NCI-H2081 (cell line): ENCODE measurements around the gene FSIP1.
A peak's percentile ranks its signal among the peaks of the same experiment; 100 is the strongest.

Source experiments
- DNase-seq, 2 experiments: peaks; one replicate each; lab custom pipeline; 2025; lab: John Stamatoyannopoulos, UW

The FSIP1 gene

DNA sequence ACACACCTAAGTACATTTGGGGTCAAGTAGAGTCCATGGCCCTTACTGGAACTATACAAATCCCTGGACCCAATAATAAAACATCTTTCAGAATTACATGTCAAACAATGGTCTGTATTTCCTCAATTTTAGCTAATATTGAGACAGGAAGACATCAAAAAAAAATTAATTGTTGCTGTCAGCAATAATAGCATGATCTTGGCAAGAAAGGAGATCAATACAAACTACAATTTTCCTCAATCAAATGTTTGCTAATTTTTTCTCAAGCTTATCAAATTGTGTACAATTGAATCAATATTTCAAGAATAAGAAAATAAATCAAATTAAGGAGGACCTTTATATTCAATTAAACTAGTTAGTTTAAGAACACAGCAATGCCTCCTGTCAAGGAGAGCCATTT lies 62.6 kb downstream of the FSIP1 start:
- no peak for DNase-seq

DNA sequence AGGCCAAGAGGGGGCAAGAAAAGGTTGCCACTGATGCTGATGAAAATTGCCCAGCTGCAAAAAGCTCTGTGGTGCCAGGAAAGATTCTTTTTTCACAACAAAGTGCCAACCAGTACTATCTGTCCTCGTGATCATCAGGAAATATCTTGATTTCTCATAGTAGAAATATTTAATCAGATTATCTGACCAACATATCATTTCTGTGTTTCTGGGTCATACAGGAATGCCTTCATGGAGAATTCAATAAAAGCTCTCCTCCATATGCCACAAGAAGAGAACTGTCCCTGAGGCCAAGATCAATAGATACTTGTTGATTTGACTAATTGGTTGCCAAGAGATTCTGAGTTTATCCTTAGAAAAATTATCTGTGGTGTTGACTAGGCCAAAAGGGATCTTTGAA lies 63.5 kb downstream of the FSIP1 start:
- no peak for DNase-seq

DNA sequence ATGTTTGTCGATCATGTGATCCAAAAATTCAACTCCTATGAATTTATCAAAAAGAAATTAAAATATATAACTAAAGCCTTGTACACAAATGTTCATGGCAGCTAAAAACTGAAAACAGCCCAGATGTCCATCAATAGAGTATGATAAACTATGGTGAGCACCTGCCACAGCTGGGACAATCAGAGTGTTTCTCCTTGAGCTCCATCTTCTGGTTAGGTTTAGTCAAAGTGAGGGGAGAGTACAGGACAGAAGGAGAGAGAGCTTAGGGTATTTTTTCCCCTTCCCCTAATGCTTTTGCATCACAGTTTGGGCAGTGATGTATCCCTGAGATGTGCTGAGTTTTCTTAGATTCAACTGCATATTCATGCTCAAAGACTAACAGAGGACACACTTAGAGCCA lies 65.5 kb downstream of the FSIP1 start:
- DNase-seq = no peak

DNA sequence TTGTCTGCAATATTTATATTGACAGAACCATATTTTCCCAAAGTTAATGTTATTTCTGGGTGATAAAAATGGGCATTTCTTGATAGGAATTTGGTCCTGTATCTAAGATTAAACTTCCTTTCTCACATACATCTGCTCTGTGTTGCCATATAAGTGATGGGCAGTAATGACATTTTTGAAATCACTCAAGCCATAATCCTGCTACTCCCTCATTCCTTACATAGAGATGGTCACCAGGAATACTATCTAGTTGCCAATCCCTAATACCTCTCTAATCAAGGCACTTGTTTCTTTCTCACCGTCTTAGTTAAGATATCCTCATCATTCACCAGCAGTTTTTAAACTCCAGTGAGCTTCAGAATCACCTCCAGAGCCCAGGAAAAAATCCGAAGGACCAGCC lies 68.4 kb downstream of the FSIP1 start:
- DNase-seq = no peak

DNA sequence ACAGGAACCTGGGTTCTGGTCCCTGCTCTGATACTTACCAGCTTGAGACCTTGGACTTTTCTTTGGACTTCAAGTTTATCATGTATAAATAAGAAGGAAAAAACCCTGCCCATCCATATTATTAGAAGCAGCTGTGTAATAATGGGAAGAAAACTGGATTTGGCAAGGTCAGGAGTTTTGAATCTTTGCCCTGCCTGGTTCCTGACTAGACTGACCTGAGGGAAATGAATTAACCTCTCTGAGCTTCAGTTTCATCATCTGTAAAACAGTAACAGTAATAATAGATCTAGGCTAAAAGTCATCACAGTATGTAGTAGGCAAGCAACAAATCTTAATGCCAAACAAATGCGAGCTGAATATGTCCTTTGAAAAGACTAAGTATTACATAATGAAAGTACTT lies 68.8 kb downstream of the FSIP1 start:
- no peak for DNase-seq

DNA sequence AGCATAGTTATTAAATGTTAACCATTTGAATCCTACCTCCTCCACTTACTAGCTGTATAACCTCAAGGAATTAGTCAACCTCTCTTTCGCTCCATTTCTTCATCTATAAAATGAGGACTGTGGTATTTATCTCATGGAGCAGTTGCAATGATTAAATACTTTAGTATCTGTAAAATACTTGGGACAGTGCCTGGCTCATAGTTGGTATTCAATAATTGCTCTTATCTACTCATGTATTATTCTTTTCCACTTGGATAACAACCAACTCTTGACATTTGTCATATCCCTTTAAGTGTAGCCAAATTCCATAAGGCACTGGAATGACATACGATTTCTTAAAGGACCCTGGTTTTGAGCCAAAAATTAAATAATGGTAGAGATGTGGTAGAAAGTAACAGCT lies 72.0 kb downstream of the FSIP1 start:
- no peak for DNase-seq

DNA sequence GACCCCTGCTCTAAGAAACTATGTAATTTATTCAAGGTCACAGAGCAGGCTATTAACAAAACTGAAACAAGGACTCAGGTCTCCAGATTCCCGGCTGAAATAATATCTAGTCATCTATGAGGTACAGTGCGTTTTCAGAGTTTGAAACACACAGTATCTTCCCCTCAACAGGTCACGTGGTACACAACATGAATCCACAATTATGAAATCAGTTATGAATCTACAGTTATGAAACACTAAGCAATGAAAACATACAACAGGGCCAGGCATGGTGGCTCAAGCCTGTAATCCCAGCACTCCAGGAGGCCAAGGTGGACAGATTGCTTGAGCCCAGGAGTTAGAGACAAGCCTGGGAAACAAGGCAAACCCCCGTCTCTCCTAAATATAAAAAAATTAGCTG lies 72.7 kb downstream of the FSIP1 start:
- DNase-seq = no peak

DNA sequence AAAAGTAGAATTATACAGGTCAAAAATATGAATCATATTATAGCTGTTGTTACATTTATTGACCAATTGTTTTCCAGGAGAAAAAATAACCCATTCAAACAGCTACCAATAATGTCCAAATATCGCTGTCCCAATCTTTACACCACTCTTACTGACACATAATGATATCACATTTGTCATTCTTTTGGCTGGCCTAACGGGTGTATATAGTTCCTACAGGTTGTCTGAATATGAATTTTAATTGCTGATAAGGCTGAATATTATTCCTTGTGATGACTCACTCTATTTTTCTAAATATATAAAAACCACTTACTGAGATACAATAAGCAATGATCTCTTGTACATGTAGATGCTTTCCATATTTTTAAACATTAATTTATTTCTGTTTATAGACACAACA lies 76.4 kb downstream of the FSIP1 start:
- no peak for DNase-seq

DNA sequence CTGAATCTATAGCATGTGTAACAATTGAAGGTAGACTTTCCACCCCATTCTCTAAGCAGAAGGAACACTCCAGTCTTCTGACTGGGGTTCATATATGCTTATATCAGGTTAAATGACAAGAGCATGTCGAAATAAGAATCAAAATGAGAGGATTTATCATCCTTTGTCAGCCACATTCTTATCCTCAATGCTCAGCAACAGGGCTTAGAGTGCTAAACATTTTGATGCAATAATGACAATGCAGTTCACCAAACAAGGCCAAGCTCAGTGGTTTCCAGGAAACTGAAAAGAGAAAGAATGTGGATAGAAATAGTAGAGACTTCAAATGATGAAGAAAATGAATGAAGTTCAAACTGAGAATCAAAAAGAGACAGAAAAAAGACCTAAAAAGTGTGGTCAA lies 78.0 kb downstream of the FSIP1 start:
- DNase-seq = no peak

DNA sequence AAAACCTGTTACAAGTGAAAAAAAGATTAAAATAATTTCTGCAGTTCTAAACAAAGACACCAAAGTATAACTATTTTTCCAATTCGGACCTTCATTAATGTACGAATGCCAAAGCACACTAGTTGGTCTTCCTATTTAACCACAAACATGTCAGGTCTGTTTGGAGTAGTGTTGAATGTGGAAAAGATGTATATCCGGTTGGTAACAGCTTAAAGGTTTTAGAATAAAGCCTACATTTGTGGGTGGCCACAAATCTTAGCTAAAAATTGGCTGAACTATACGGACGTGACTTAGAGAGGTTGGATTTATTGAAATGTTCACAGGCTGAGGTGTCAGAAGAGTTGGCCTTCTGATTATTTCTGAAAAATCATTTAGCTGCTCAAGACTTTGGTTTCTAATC lies 78.4 kb downstream of the FSIP1 start:
- no peak for DNase-seq

DNA sequence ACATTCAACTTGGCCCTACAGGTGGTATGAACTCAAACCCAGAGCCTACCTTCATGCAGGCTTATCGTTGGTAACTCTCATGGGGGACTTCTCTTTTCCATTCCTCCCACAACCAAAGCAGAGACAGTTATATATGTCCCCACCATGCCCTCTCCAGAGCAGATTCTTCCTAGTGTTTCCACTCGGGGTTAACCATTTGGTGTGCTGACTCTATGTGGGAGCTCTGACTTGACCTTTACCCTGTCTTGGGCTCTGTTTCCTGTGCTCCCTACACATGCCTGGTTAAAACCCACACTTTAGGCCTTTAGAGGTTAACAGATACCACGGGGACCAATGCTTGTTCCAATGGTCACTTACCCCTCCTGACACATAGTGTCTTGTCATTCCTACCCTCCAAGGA lies 80.7 kb downstream of the FSIP1 start:
- DNase-seq = no peak

DNA sequence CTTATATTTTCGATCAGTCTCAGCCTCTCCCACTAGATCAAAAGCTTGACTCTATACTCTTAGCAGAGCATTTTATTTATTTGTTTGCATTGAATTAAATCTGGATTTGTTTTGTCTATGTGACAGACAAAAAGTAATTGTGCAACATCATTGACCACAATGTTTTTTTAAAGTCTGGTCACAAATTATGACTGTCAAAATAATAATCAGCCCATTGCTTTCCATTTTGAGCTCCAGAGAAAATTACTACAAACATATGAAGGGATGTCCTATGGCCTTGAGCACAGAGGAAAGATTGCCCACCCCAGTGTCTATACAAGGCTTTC lies 82.3 kb downstream of the FSIP1 start:
- no peak for DNase-seq

DNA sequence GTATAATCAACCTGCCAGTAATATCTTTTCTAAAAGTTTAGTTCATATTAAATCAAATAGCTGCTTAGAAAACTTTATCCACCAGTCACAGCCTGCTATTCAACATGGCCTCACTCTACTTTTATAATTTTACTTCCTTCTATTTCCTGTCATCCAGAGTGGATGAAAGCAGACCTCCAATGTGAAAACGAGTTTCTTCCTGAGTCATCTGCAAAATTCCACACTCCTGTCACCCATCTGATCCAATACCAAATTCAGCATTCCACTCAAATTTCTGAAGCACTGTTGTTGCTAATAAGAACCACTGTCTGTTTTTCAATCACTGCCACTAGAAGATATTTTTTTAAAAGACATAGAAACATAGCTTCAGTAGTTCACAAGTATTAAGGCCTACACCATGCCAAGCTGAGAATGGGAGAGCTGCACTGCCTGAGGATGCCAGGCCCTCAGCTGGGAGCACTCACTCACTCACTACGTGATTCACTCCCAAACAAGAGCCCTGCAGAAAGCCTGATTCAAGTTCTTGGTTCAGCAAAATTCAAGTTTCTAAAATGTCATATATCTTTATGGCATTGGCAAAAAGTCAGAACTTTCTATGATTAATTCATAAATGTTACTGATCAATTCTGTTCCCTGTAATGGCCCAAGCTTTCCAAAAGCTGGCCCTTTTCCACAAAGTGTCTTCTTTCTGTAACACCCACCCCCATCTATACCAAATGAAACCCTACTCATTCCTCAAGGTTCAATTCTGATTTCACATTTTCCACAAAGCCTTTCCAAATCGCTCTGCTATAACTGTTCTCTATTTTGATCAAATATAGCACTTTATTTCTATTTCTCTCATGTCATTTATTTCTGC lies 82.9 kb downstream of the FSIP1 start:
- DNase-seq = no peak

DNA sequence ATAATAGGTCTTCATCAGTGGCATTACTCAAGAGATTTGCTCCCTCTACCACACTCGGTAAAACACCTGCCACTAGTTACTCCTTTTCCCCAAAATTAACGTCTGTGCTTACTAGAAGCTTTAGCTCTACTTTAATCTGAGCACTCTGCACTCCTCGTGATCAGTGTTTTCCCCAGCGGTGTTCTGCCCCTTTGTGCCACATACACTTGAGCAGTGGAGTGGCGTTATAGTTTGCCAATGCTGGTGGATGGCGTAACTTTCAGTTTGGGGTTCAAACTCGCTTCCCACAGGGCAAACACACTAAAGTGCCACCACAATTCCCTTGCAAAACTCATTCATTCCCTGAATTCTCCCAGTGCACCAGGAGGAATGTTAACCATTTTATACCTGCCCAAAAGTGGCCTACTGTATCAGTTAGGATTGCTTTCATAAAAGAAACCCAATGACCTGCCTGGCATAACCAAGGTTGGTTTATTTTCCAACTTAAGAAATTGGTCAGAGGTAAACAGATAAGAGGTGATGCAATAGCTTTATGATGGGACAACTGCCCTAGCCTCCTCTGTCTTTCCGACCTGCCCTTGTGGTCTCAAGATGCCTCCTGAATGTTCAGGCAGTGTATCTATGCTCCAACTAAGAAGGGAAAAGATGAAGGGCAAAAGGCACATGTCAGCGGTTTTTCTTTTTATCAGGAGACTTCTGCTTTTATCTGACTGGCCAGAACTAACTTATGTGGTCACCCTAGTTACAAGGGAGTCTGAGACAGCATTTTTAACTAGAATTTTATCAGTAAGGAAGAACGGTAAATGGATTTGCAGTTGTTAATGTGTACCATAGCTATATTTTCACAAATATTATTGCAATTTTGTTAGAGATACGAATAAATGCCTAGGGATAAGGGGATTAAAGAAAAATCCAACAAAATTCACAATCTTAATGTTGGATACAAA lies 83.9 kb downstream of the FSIP1 start:
- DNase-seq = no peak

DNA sequence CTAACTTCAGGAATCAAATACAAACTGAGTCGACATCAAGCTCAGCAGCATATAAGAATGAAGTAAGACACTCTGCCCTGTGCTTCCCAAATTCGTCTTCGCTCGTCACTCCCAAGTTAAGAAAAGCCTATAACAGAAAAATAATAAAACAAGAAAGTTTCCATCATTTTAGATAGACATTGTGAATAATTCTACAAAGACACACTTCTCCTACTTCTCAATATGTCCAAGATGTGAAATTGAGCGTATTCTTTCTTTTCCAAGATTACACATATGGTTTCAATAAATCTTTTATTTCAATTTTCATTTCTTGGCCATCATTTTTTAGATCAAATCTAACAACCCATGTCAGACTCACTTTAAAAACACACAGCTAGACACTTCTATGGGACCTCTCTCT lies 85.1 kb downstream of the FSIP1 start:
- DNase-seq = no peak

DNA sequence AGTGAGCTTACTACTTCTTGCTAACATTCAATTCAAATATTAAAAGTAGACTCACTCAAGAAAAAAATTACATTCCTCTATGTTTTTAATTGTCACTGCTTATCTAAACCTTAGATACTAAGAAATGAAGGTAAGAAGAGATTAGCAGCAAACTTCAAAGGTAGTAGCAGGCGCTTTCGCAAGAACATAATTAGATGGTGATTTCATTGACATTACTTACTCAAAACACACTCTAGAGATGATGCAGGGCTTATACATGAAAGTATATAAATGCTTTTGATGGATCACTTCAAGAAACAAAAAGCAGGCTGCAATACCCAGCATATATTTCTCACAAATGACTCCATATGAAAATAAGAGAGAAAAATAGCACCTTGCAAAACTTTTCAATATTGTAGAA lies 86.8 kb downstream of the FSIP1 start:
- no peak for DNase-seq

DNA sequence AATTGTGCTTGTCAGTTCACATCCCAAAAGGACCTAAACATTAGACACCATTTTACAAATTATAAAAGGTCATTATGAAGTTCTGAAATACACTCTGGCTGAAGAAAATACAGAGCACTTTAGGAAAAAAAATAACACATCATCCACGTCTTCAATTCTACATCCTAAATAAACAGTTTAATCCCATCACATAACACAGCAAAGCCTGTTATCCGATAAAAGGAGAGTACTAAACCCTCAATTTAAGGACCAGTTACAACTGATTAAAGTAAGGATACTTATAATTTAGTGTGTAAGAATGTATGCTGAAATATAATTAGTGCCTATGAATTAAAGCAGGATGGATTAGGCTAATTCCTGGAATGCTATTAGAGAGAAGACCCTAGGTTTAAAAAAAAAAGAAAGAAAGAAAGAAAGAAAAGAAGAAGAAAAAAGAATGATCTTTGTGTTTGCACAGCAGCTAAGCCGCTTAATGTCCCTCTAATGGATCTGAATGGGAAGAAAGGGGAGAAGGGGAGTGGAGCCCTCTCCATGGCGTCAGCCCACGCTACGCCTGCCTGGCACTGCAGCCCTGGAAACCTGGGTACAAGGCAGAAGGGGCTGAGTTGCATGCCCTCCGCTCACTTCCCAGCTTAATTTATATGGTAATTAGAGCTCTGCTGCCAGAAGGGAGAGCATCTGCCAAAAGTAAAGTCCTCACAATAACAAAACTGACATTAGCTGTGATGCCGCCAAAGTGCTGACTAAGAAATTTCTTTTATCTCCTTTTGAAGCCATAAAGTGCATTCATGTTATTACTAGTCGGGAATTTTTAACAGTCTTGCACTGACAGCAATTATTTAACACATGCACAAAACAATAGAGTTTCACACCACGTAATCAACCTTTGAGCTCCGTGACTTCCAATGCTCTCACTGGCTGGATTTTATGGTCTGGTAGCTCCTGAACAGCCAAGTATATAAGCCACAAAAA lies 90.0 kb downstream of the FSIP1 start:
- peak in 1 of 2 experiments; percentile 33 for DNase-seq

DNA sequence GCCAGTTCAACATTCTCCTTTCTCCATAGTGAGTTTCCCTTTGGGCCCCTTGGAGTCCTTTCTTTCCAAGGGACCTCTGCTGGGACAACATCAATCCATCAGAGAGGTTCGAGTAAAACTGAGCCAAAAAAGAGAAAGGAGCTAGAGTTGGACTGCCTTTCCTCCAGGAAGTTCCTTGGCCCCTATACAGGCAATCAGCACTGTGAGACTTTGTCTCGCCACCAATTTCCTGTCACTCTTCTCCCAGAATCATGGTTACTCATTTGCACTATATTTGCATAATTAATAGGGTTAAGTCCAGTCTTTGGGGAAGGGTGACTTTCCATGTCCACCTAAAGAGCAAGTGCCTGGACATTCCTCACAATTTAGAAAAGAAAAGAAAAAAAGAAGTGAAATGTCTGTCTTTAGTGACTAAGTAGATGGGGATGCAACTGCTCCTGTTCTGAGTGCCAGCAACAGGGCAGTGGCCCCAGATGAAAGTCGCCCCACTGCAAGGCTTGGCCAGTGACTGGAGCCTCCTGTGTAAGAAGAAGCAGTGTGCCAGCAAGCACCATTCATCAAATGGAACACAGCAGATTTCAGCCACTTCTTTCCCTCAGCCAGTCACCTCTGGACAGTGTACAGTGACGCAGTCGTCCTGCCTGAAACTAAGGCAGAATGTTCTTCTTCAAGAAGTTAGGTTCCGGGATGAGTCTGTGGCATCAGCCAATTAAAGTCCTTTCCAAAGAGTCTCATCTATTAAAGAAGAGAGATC lies 91.6 kb downstream of the FSIP1 start:
- DNase-seq = no peak

DNA sequence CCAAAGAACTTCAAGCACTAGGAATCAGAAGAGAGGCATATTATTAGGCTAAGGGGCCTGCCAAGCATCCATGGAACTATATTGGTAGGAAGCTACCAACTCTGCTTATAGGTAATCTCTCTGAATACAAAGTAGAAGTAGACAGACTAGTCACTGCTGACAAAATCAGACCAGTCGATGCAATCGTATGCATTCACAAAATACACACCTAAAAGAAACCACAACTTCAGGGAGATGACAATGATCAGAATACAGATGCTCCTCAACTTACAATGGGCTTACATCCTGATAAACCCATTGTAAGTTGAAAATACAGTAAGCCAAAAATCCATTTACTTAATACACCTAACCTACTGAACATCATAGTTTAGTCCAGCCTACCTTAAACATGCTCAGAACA lies 94.7 kb downstream of the FSIP1 start:
- DNase-seq = no peak

DNA sequence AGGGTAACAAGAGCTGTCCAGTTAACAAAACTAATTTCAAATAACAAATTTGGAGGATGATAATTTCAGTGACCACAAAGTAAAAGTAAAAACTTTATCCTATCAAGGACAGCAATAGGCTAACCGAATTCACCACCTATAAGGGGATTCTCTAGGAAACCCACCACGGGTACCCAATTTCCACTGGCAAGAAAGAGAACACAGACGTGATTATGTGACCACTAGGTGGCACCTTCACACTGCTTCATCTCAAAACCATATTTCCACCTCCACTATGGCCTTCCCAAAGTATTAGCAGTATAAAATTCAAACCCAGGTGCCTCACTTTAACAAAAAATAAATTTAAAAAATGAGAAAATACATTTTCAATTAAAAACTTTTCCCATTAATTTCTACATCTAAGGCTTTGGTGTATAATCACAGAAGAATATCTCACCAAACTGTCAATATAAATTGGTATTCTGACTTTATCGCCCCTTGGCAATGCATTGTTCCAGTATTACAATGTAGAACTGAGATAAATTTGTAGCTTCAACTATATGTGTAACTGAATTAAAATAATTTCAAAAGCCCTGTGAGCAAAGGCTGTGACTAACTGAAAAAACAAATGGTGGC lies 96.5 kb downstream of the FSIP1 start:
- DNase-seq = peak; percentile 39 to 57

DNA sequence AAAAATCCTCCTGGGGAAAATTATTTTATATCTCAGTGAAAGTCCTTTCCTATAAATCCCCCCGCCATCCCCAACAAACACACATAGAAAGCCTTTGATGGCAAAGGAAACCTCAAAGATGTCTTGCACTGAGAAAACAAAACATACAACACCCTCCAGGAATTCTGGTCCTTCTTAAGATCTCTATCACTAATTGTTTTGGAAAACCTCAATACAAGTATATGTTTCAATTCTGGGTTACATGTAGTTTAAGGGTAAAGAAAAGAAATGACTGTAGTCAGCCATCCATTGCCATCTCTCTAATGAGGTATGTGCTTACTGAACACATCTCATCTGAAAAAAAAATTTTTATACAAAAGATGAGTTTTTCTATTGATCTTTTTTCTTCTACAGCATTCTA lies 97.3 kb downstream of the FSIP1 start:
- no peak for DNase-seq
